HepG2 (cell line): ENCODE results near the gene PPIL6. TPM values are rescaled to one million over a fixed set of nuclear protein-coding genes. Genes with fewer than 3 reads are reported as not detected.

Experiments used
- ATAC-seq: fragments of 200-7000 bp; cut with Tn5 transposase; 3 replicates; pipeline ENCODE4 v1.9.1; 2020; ENCODE audit warnings: mild to moderate bottlenecking, moderate library complexity
- BruUV-seq: library from RNA; stranded (reverse); fragments of 400-500 nt; replicated peaks from 2 replicates; lab custom pipeline; 2021; lab: Mats Ljungman, UMichigan
- CTCF ChIA-PET: fragments of 300-600 bp; formaldehyde crosslinking; extraction: SDS; loops from one replicate; lab custom pipeline; 2021; ENCODE audit warnings: low total read pairs, inconsistent platforms, low intra/inter-chr PET ratio; lab: Yijun Ruan, JAX
- POLR2A ChIA-PET: fragments of 350-600 bp; sonication (Branson Sonifier 250); formaldehyde crosslinking; loops from one replicate; lab custom pipeline; 2020; ENCODE audit warnings: antibody characterized with exemption, inconsistent platforms; lab: Yijun Ruan, JAX
- DNase-seq: peaks from one replicate; pipeline ENCODE4 v3.0.0-alpha.2; 2015; ENCODE audit warnings: low spot score
- FAIRE-seq: peaks from 3 replicates; lab custom pipeline; 2011; peaks lifted over from hg19 to GRCh38; lab: Jason Lieb, UNC
- H2AFZ ChIP-seq: one replicate; pipeline ENCODE4 v1.6.1; 2011; ENCODE audit warnings: low read length, inconsistent platforms
- H3K27ac ChIP-seq: fragments of 300-600 bp; 3 replicates; pipeline ENCODE4 v1.8.0; 2011; ENCODE audit warnings: mixed run types, mild to moderate bottlenecking, mixed read lengths, low read length, inconsistent platforms; ENCODE audit not compliant: insufficient read depth; ENCODE audit errors: extremely low read length
- H3K27me3 ChIP-seq, 2 experiments: fragments of 200-600 bp in 1 of 2; 2 replicates in 1 of 2; 3 replicates in 1 of 2; pipeline versions ENCODE4 v1.6.0 to v1.8.0; 2011; ENCODE audit warnings: low read length in 2 of 2, mild to moderate bottlenecking in 2 of 2, moderate library complexity in 2 of 2, inconsistent platforms in 1 of 2; ENCODE audit not compliant: insufficient read depth in 2 of 2, control insufficient read depth in 1 of 2
- H3K36me3 ChIP-seq, 2 experiments: fragments of 200-600 bp in 1 of 2; replicated peaks in 1 of 2; 2 replicates in 1 of 2; 3 replicates in 1 of 2; pipeline versions ENCODE4 v1.5.1 to v1.8.0; 2011; ENCODE audit warnings: low read length in 2 of 2, inconsistent platforms in 1 of 2; ENCODE audit not compliant: insufficient read depth in 2 of 2, control insufficient read depth in 1 of 2
- H3K4me1 ChIP-seq: 2 replicates; pipeline ENCODE4 v1.5.1; 2012; ENCODE audit warnings: low read length, inconsistent platforms; ENCODE audit not compliant: insufficient read depth
- H3K4me2 ChIP-seq: 2 replicates; pipeline ENCODE4 v1.6.0; 2011; ENCODE audit warnings: low read depth, low read length, inconsistent platforms
- H3K4me3 ChIP-seq, 3 experiments: fragments of 200-600 bp in 1 of 3; sonication (generic), shearing (Covaris generic) in 1 of 3; replicated peaks in 1 of 3; 2 replicates each; pipeline ENCODE4 v1.5.1; 2011 to 2016; ENCODE audit warnings: low read length in 3 of 3, inconsistent platforms in 2 of 3, low read depth in 2 of 3, mild to moderate bottlenecking in 2 of 3, control low read depth in 1 of 3, mixed read lengths in 1 of 3; ENCODE audit not compliant: insufficient read depth in 1 of 3
- H3K79me2 ChIP-seq: one replicate; pipeline ENCODE4 v1.6.1; 2011; ENCODE audit warnings: low read length, inconsistent platforms; ENCODE audit not compliant: insufficient read depth
- H3K9ac ChIP-seq: 2 replicates; pipeline ENCODE4 v1.6.0; 2011; ENCODE audit warnings: mild to moderate bottlenecking, low read depth, low read length, inconsistent platforms; ENCODE audit not compliant: insufficient read depth
- H3K9me3 ChIP-seq: 2 replicates; pipeline ENCODE4 v1.5.1; 2012; ENCODE audit warnings: mild to moderate bottlenecking, low read length
- H4K20me1 ChIP-seq: 2 replicates; pipeline ENCODE4 v1.6.0; 2011; ENCODE audit warnings: inconsistent platforms, mild to moderate bottlenecking, low read length, moderate library complexity; ENCODE audit not compliant: insufficient read depth
- BCL3 ChIP-seq: sonication (generic); formaldehyde crosslinking; IDR thresholded peaks from 2 replicates; pipeline ENCODE4 v1.5.1; 2020; ENCODE audit warnings: mild to moderate bottlenecking, missing genetic modification reagents, moderate library complexity
- DDIT3 ChIP-seq: sonication (generic); formaldehyde crosslinking; IDR thresholded peaks from 2 replicates; pipeline ENCODE4 v1.4.0; 2020; ENCODE audit warnings: mild to moderate bottlenecking, missing genetic modification reagents
- GTF2F1 ChIP-seq: fragments of 150-350 bp; IDR thresholded peaks from 2 replicates; pipeline ENCODE4 v1.6.1; 2014; ENCODE audit warnings: low read length
- KLF13 ChIP-seq: sonication (generic); formaldehyde crosslinking; IDR thresholded peaks from 2 replicates; pipeline ENCODE4 v1.4.0; 2020; ENCODE audit warnings: mild to moderate bottlenecking, missing genetic modification reagents
- POLR2A ChIP-seq, 2 experiments: IDR thresholded peaks; 2 replicates each; pipeline ENCODE4 v1.6.1; 2011; ENCODE audit warnings: low read depth in 2 of 2, low read length in 2 of 2, mild to moderate bottlenecking in 1 of 2, moderate library complexity in 1 of 2; ENCODE audit not compliant: insufficient read depth in 1 of 2
- RBFOX2 ChIP-seq: fragments of 200-400 bp; formaldehyde crosslinking; IDR thresholded peaks from 2 replicates; pipeline ENCODE4 v1.6.1; 2017; ENCODE audit warnings: low read depth, mild to moderate bottlenecking, low read length
- ZNF280D ChIP-seq: sonication (generic); formaldehyde crosslinking; IDR thresholded peaks from 2 replicates; pipeline ENCODE4 v1.5.1; 2020; ENCODE audit warnings: mild to moderate bottlenecking, missing genetic modification reagents
- ZNF503 ChIP-seq: sonication (generic); formaldehyde crosslinking; IDR thresholded peaks from 2 replicates; pipeline ENCODE4 v1.4.0; 2020; ENCODE audit warnings: missing genetic modification reagents
- ZNF513 ChIP-seq: sonication (generic); formaldehyde crosslinking; conservative IDR thresholded peaks from 2 replicates; pipeline ENCODE4 v1.5.0; 2020; ENCODE audit warnings: missing genetic modification reagents
- ZNF609 ChIP-seq: sonication (generic); formaldehyde crosslinking; IDR thresholded peaks from 2 replicates; pipeline ENCODE4 v1.4.0; 2020; ENCODE audit warnings: mild to moderate bottlenecking, missing genetic modification reagents, borderline replicate concordance
- WGBS: methylation state at CpG from one replicate; pipeline ENCODE4 v1.1.6; 2017; ENCODE audit warnings: low lambda C conversion rate; 5-methylcytosine and 5-hydroxymethylcytosine counted together
- in situ Hi-C: cut with HindIII; loops from 2 replicates; pipeline ENCODE4 v1.10.0; 2017; ENCODE audit warnings: low pct_unique_long_range_greater_than_20kb; ENCODE audit not compliant: extremely low pct_ligation_motif_present
- intact Hi-C: fragments of 100-400 bp; cut with micrococcal nuclease; formaldehyde crosslinking; loops from one replicate; pipeline ENCODE4 v1.10.0; 2022; ENCODE audit not compliant: unreplicated experiment
- polyA plus RNA-seq, 8 experiments: library from polyadenylated mRNA; depleted of rRNA in 3 of 8; stranded (reverse) in 7 of 8; unstranded in 1 of 8; fragments of >200 nt; fragmentation: Illumina TruSeq in 4 of 8; extraction: Trizol in 4 of 8; gene quantifications; 2 replicates each; pipeline versions ENCODE4 v1.2.1 to v1.2.3, GENCODE V29; 2011 to 2016; ENCODE audit warnings: low read depth in 4 of 8, missing spikeins in 1 of 8, mixed read lengths in 1 of 8; ENCODE audit not compliant: insufficient read depth in 1 of 8
- total RNA-seq, 5 experiments: library from RNA; depleted of rRNA; stranded (reverse); fragments of >200 nt; fragmentation: Illumina TruSeq; extraction: Trizol; gene quantifications; 2 replicates each; pipeline ENCODE4 v1.2.3, GENCODE V29; 2016; ENCODE audit warnings: low read depth in 1 of 5

Gene PPIL6
- total and polyA plus RNA-seq, 2 of the 13 experiments (the other 11 are each of a cell fraction or from before 2014, with no cell fraction given) = 0.22 to 0.46 TPM

GRCh38 chr6:109374326-109374892 is 66.0 kb downstream of the PPIL6 start:
- Histone ChIP-seq H3K9ac (no peak overlapping the region), H3K4me3 (no peak overlapping the region), H2AFZ (no peak overlapping the region), H4K20me1 (peaks cover 28% of the 10 kb centered on the region), H3K27me3 (no peaks in the 10 kb centered on the region), H3K36me3 (peaks cover 21 to 88% of the 10 kb centered on the region in 2 experiments), H3K27ac (no peak overlapping the region), H3K4me2 (no peak overlapping the region), H3K9me3 (no peaks in the 10 kb centered on the region), H3K4me1 (peaks cover 16% of the 10 kb centered on the region), H3K79me2 (peaks cover 41% of the 10 kb centered on the region)
- 97% methylated on average over 4 of the region's 4 CpGs for WGBS
- intact Hi-C loops (no loop called here), in situ Hi-C loops (no loop called here)
- CTCF ChIA-PET = no interaction called here
- ATAC-seq (no peak), FAIRE-seq (no peak), DNase-seq (no peak)
- POLR2A ChIA-PET = interaction anchor here (2.7 kb wide), 1 partner anchor 9 kb away, joined by 11 read pairs; the partner anchor contains the start of gene CD164
- BruUV-seq = no TSS peak
- TF ChIP-seq BCL3 (no peak), ZNF280D (no peak), ZNF503 (CRISPR knock-in tag) (no peak), KLF13 (CRISPR knock-in tag) (no peak), GTF2F1 (no peak), RBFOX2 (peak; percentile 36; the same call in 1 of the 2 replicates), ZNF609 (CRISPR knock-in tag) (no peak), POLR2A (IDR thresholded peaks at IDR 0.05; ENCODE audit: insufficient read depth in 1 of 2, low read depth in 2 of 2, low read length in 2 of 2) (0 out of 4 replicates have a peak, but pooled peaks of 1 of the 2 experiments have one; percentile 12), ZNF513 (no peak), DDIT3 (no peak)
